GM21619 (cell line): ENCODE data around the gene CCDC40.

Experiments used
- ATAC-seq: cut with Tn5 transposase; IDR thresholded peaks from one replicate; pipeline ENCODE4 v1.9.1; 2021; ENCODE audit not compliant: unreplicated experiment

Gene CCDC40

GRCh38 chr17:80000981-80001775, 35.3 kb upstream of the CCDC40 start:
- ATAC-seq = no peak

- no peak for ATAC-seq
Measured at GRCh38 chr17:80002070-80002641, 34.3 kb upstream of the CCDC40 start.

GRCh38 chr17:80002690-80003490, 33.6 kb upstream of the CCDC40 start:
- ATAC-seq = no peak

GRCh38 chr17:80003969-80004368, 32.5 kb upstream of the CCDC40 start:
- no peak for ATAC-seq

GRCh38 chr17:80005360-80006338, 30.8 kb upstream of the CCDC40 start:
- no peak for ATAC-seq

GRCh38 chr17:80006339-80006720, 30.1 kb upstream of the CCDC40 start:
- no peak for ATAC-seq

- no peak for ATAC-seq
Measured at GRCh38 chr17:80006811-80007752, 29.4 kb upstream of the CCDC40 start.

- ATAC-seq = no peak
Measured at GRCh38 chr17:80007939-80008338, 28.5 kb upstream of the CCDC40 start.

GRCh38 chr17:80008383-80008840, 28.0 kb upstream of the CCDC40 start:
- no peak for ATAC-seq

GRCh38 chr17:80008848-80009247, 27.6 kb upstream of the CCDC40 start:
- ATAC-seq = no peak

- no peak for ATAC-seq
Measured at GRCh38 chr17:80009391-80010282, 26.8 kb upstream of the CCDC40 start.

GRCh38 chr17:80010283-80010858, 26.1 kb upstream of the CCDC40 start:
- ATAC-seq = no peak

GRCh38 chr17:80011989-80012555, 24.4 kb upstream of the CCDC40 start:
- ATAC-seq = no peak

- no peak for ATAC-seq
Measured at GRCh38 chr17:80012765-80013741, 23.4 kb upstream of the CCDC40 start.

- no peak for ATAC-seq
Measured at GRCh38 chr17:80017226-80018010, 19.0 kb upstream of the CCDC40 start.
